Tibial nerve (tissue), 4 donors: ENCODE measurements around the gene POU6F1. TPM values are rescaled to one million over a fixed set of nuclear protein-coding genes. Genes with fewer than 3 reads are reported as not detected.

Experiments
- DNase-seq, 2 donors: peaks; one replicate each; pipeline ENCODE4 v3.0.0-alpha.2; 2019; ENCODE audit warnings: low spot score in 2 of 2
- H3K27ac ChIP-seq, 4 donors: fragments of 200-600 bp; sonication (generic) in 3 of 4; one replicate each; pipeline ENCODE4 v1.5.1; 2017 to 2019; ENCODE audit warnings: mild to moderate bottlenecking in 1 of 4
- H3K27me3 ChIP-seq, 2 donors: fragments of 200-600 bp; sonication (generic) in 1 of 2; one replicate each; pipeline versions ENCODE4 v1.5.1 to v1.6.0; 2017 to 2019
- H3K36me3 ChIP-seq, 3 donors: fragments of 200-600 bp; sonication (generic); one replicate each; pipeline ENCODE4 v1.5.1; 2018 to 2019
- H3K4me1 ChIP-seq, 4 donors: fragments of 200-600 bp; sonication (generic) in 3 of 4; one replicate each; pipeline ENCODE4 v1.5.1; 2017 to 2019
- H3K4me3 ChIP-seq, 4 donors: fragments of 200-600 bp; sonication (generic) in 3 of 4; one replicate each; pipeline ENCODE4 v1.5.1; 2017 to 2019; ENCODE audit warnings: mild to moderate bottlenecking in 1 of 4, moderate library complexity in 1 of 4
- H3K9me3 ChIP-seq, 4 donors: fragments of 200-600 bp; sonication (generic) in 3 of 4; one replicate each; pipeline ENCODE4 v1.5.1; 2017 to 2019
- EP300 ChIP-seq, 2 donors: sonication (generic); formaldehyde crosslinking; IDR thresholded peaks; one replicate each; pipeline ENCODE4 v1.6.1; 2017; ENCODE audit warnings: antibody characterized with exemption in 2 of 2, mild to moderate bottlenecking in 1 of 2
- POLR2A ChIP-seq, 2 donors: fragments of 450-650 bp; IDR thresholded peaks; one replicate each; pipeline ENCODE4 v1.6.1; 2017; ENCODE audit warnings: antibody characterized with exemption in 2 of 2, mild to moderate bottlenecking in 2 of 2, moderate library complexity in 2 of 2
- WGBS, 2 donors: methylation state at CpG; one replicate each; pipeline ENCODE4 v1.1.5; 2018; 5-methylcytosine and 5-hydroxymethylcytosine counted together
- total RNA-seq, 4 donors: library from RNA; depleted of rRNA; stranded (reverse); fragments of >200 nt; gene quantifications; one replicate each; pipeline ENCODE4 v1.1.0, GENCODE V29; 2016
- TF ChIP-seq, protein P1 (sequence below), 5 experiments: fragments of 200-600 bp in 3 of 5; fragments of 450-650 bp in 2 of 5; sonication (generic) in 3 of 5; IDR thresholded peaks; one replicate each; pipeline ENCODE4 v1.5.1; 2016 to 2019; ENCODE audit warnings: antibody characterized with exemption in 5 of 5, mild to moderate bottlenecking in 3 of 5, moderate library complexity in 2 of 5

Gene POU6F1, protein sequence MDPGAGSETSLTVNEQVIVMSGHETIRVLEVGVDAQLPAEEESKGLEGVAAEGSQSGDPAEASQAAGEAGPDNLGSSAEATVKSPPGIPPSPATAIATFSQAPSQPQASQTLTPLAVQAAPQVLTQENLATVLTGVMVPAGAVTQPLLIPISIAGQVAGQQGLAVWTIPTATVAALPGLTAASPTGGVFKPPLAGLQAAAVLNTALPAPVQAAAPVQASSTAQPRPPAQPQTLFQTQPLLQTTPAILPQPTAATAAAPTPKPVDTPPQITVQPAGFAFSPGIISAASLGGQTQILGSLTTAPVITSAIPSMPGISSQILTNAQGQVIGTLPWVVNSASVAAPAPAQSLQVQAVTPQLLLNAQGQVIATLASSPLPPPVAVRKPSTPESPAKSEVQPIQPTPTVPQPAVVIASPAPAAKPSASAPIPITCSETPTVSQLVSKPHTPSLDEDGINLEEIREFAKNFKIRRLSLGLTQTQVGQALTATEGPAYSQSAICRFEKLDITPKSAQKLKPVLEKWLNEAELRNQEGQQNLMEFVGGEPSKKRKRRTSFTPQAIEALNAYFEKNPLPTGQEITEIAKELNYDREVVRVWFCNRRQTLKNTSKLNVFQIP
- 10 to 100 TPM; 14.4 to 27.5 (median 21.9) TPM for total RNA-seq

DNA sequence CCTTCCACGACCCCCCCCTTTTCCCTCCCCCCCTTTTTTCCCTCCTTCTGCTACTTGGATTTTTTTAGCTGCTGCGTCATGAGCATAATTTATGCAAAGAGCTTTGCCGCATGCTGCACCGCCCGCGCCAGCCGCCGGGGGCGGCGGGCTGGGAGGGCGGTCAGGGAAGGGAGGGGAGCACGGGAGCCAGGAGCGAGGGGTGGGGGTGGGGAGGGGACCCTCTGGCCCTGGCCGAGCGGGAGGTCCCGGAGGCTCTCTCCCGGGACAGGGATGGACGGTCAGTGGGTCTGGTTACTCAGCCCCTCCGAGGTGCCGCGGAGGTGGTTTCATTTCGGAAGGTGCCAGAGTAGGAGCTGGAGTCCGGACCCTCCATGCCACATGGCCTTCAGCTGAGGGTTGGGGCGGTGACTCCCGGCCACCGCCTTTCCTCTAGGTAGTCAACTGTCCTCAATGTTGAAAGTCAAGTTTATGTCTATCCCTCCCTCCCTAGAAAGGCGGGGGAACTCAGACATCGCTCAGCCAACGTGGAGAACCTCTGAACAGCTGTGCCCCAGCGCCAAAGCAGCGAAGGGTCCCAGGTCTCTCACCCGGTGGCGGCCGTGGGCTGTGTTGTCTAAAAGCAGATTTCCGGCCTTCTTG is at the start of gene POU6F1:
Gene POU6F1, minus strand, starts transcription at position 95 of the 639 bp plus-strand sequence. CDS start 11,226 bp downstream, outside the sequence.
- Histone ChIP-seq H3K27ac (peak within 1 kb of the TSS; percentile 90 to 99 (median 96)), H3K27me3 (no peaks in the 10 kb centered on the region), H3K9me3 (no peaks in the 10 kb centered on the region), H3K4me1 (peaks cover 0 to 31% (median 17%) of the 10 kb centered on the region in 4 donors), H3K4me3 (peak within 1 kb of the TSS; percentile 65 to 92 (median 76)), H3K36me3 (peaks cover 0 to 10% (median 0%) of the 10 kb centered on the region in 3 donors)
- WGBS, 2 donors: 1 to 3% methylated on average over 20 of the region's 35 CpGs
- peak; percentile 37 to 57 for DNase-seq
- peak in 1 of 2 donors; percentile 46 for TF ChIP-seq POLR2A (IDR thresholded peaks at IDR 0.05)
- TF ChIP-seq EP300 (IDR thresholded peaks at IDR 0.05): peak in 1 of 2 donors; percentile 82
- TF ChIP-seq, protein P1, sequence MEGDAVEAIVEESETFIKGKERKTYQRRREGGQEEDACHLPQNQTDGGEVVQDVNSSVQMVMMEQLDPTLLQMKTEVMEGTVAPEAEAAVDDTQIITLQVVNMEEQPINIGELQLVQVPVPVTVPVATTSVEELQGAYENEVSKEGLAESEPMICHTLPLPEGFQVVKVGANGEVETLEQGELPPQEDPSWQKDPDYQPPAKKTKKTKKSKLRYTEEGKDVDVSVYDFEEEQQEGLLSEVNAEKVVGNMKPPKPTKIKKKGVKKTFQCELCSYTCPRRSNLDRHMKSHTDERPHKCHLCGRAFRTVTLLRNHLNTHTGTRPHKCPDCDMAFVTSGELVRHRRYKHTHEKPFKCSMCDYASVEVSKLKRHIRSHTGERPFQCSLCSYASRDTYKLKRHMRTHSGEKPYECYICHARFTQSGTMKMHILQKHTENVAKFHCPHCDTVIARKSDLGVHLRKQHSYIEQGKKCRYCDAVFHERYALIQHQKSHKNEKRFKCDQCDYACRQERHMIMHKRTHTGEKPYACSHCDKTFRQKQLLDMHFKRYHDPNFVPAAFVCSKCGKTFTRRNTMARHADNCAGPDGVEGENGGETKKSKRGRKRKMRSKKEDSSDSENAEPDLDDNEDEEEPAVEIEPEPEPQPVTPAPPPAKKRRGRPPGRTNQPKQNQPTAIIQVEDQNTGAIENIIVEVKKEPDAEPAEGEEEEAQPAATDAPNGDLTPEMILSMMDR (IDR thresholded peaks at IDR 0.05): peak; percentile 69 to 77 (median 75)

DNA sequence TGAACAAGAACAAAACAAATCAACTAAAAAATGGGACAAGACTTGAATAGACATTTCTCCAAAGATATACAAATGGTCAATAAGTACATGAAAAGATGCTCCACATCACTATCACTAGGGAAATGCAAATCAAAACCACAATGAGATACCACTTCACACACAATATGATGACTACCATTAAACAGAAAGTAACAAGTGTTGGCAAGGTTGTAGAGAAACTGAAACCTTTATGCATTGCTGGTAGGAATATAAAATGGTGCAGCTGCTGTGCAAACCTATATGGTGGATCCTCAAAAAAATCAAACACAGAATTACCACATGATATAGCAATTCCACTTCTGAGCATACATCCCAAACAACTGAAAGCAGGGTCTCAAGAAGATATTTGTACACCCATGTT is 47.2 kb upstream of the POU6F1 start:
- no peaks in the 10 kb centered on the region for H3K36me3 ChIP-seq
- peaks cover 0 to 10% (median 0%) of the 10 kb centered on the region in 4 donors for H3K4me1 ChIP-seq
- H3K27ac ChIP-seq: no peak overlapping the region
- H3K9me3 ChIP-seq: no peaks in the 10 kb centered on the region
- H3K27me3 ChIP-seq: no peaks in the 10 kb centered on the region
- TF ChIP-seq POLR2A (IDR thresholded peaks at IDR 0.05) (no peak), EP300 (IDR thresholded peaks at IDR 0.05) (no peak)
- TF ChIP-seq, protein P1 (IDR thresholded peaks at IDR 0.05): no peak
- H3K4me3 ChIP-seq: no peak overlapping the region
- no peak for DNase-seq

DNA sequence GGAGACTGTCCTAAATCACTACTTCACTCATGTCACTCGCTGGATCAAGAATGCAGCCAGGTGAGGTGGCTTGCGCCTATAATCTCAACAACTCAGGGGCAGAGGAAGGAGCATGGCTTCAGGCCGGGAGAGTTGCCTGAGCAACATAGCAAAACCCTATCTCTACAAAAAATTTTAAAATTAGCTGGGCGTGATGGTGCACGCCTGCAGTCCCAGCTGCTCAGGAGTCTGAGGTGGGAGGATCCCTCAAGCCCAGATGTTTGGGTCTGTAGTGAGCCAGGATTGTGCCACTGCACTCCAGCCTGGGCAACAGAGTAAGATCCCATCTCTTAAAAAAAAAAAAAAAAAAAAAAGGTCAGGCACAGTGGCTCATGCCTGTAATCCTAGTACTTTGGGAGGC is 46.4 kb upstream of the POU6F1 start:
- H3K9me3 ChIP-seq: no peaks in the 10 kb centered on the region
- no peaks in the 10 kb centered on the region for H3K27me3 ChIP-seq
- no peak overlapping the region for H3K27ac ChIP-seq
- no peak for DNase-seq
- TF ChIP-seq EP300 (IDR thresholded peaks at IDR 0.05) (no peak), POLR2A (IDR thresholded peaks at IDR 0.05) (no peak)
- TF ChIP-seq, protein P1 (IDR thresholded peaks at IDR 0.05): no peak
- peaks cover 0 to 5% (median 0%) of the 10 kb centered on the region in 4 donors for H3K4me1 ChIP-seq
- 91 to 96% methylated on average over 5 of the region's 5 CpGs for WGBS, 2 donors
- H3K36me3 ChIP-seq: no peaks in the 10 kb centered on the region
- H3K4me3 ChIP-seq: no peak overlapping the region

DNA sequence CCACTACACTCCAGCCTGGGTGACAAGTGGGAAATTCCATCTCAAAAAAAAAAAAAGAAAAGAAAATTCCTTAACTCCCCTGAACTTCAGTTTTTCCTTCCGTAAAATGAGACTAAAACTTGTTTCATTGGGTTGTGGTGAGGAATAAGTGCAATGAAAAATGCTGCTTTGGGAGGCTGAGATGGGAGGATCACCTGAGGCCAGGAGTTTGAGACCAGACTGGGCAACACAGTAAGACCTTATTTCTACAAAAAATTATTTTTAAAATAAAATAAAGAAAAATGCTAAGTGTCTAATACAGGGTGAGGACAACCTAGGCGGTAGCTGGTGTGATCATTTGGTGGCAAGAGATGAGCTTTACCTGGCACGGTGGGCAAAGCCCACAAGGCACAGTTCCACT is 45.5 kb upstream of the POU6F1 start:
- no peaks in the 10 kb centered on the region for H3K9me3 ChIP-seq
- H3K4me3 ChIP-seq: no peak overlapping the region
- 96 to 99% methylated on average over 3 of the region's 3 CpGs for WGBS, 2 donors
- H3K27me3 ChIP-seq: no peaks in the 10 kb centered on the region
- no peak for TF ChIP-seq EP300 (IDR thresholded peaks at IDR 0.05)
- TF ChIP-seq, protein P1 (IDR thresholded peaks at IDR 0.05): no peak
- no peak for TF ChIP-seq POLR2A (IDR thresholded peaks at IDR 0.05)
- no peak for DNase-seq
- no peaks in the 10 kb centered on the region for H3K36me3 ChIP-seq
- no peaks in the 10 kb centered on the region for H3K4me1 ChIP-seq
- no peak overlapping the region for H3K27ac ChIP-seq
